Measurements from ENCODE around the gene RPL31.

The RPL31 gene

GRCh38 chr2:101001691-101002561 is at the start of gene RPL31:
TSS of gene RPL31 (plus strand) at chr2:101002289. CDS start at chr2:101002702, 413 bp downstream.
- DNase-seq, result peak; percentile 98

GRCh38 chr2:100952512-100952911 is 49.6 kb upstream of the RPL31 start:
- no peak for DNase-seq

GRCh38 chr2:100953406-100954043 is 48.6 kb upstream of the RPL31 start:
- no peak for DNase-seq

- no peak for DNase-seq
These were observed 48.1 kb upstream of the RPL31 start for GRCh38 chr2:100954044-100954420.

GRCh38 chr2:100955226-100955625 is 46.9 kb upstream of the RPL31 start:
- DNase-seq, result no peak

GRCh38 chr2:100956081-100956480 is 46.0 kb upstream of the RPL31 start:
- no peak for DNase-seq

GRCh38 chr2:100957996-100958653 is 44.0 kb upstream of the RPL31 start:
- no peak for DNase-seq

GRCh38 chr2:100959225-100959880 is 42.7 kb upstream of the RPL31 start:
- DNase-seq, result no peak

GRCh38 chr2:100960688-100961087 is 41.4 kb upstream of the RPL31 start:
- DNase-seq, result no peak

GRCh38 chr2:100962366-100963025 is 39.6 kb upstream of the RPL31 start:
- DNase-seq, result no peak

- DNase-seq, result no peak
These were observed 39.1 kb upstream of the RPL31 start for GRCh38 chr2:100963026-100963375.

- no peak for DNase-seq
These were observed 37.9 kb upstream of the RPL31 start for GRCh38 chr2:100964222-100964621.

- DNase-seq, result no peak
These were observed 37.4 kb upstream of the RPL31 start for GRCh38 chr2:100964681-100965169.

GRCh38 chr2:100965596-100965995 is 36.5 kb upstream of the RPL31 start:
- DNase-seq, result no peak

GRCh38 chr2:100967716-100968115 is 34.4 kb upstream of the RPL31 start:
- no peak for DNase-seq

GRCh38 chr2:100968146-100969145 is 33.6 kb upstream of the RPL31 start:
- no peak for DNase-seq

GRCh38 chr2:100969998-100970397 is 32.1 kb upstream of the RPL31 start:
- DNase-seq, result no peak

- DNase-seq, result no peak
These were observed 30.9 kb upstream of the RPL31 start for GRCh38 chr2:100971221-100971620.

GRCh38 chr2:100972452-100972851 is 29.6 kb upstream of the RPL31 start:
- DNase-seq, result no peak

- no peak for DNase-seq
These were observed 27.2 kb upstream of the RPL31 start for GRCh38 chr2:100974712-100975520.

GRCh38 chr2:100975521-100975785 is 26.6 kb upstream of the RPL31 start:
- no peak for DNase-seq
